HG03354 (cell line): Measurements from ENCODE around the gene TBC1D22A.

Source experiments
- ATAC-seq: cut with Tn5 transposase; IDR thresholded peaks from one replicate; pipeline ENCODE4 v1.9.1; 2021; ENCODE audit warnings: mild to moderate bottlenecking; ENCODE audit not compliant: unreplicated experiment, poor library complexity, severe bottlenecking

TBC1D22A gene

GRCh38 chr22:47069270-47069669 is 306.8 kb downstream of the TBC1D22A start:
- ATAC-seq: no peak

GRCh38 chr22:47071078-47071806 is 308.8 kb downstream of the TBC1D22A start:
- no peak for ATAC-seq

- ATAC-seq: no peak
Measured at GRCh38 chr22:47071807-47072641, 309.6 kb downstream of the TBC1D22A start.

- ATAC-seq: no peak
Measured at GRCh38 chr22:47072642-47072967, 310.2 kb downstream of the TBC1D22A start.

GRCh38 chr22:47073075-47073474 is 310.6 kb downstream of the TBC1D22A start:
- ATAC-seq: no peak

- ATAC-seq: no peak
Measured at GRCh38 chr22:47074105-47074504, 311.7 kb downstream of the TBC1D22A start.

- ATAC-seq: no peak
Measured at GRCh38 chr22:47075568-47075967, 313.1 kb downstream of the TBC1D22A start.

- no peak for ATAC-seq
Measured at GRCh38 chr22:47076758-47077157, 314.3 kb downstream of the TBC1D22A start.

GRCh38 chr22:47080100-47080499 is 317.6 kb downstream of the TBC1D22A start:
- ATAC-seq: no peak

GRCh38 chr22:47082505-47082904 is 320.1 kb downstream of the TBC1D22A start:
- no peak for ATAC-seq

- ATAC-seq: no peak
Measured at GRCh38 chr22:47083379-47083986, 321.0 kb downstream of the TBC1D22A start.

- ATAC-seq: no peak
Measured at GRCh38 chr22:47084226-47084625, 321.8 kb downstream of the TBC1D22A start.

- ATAC-seq: no peak
Measured at GRCh38 chr22:47086596-47087248, 324.3 kb downstream of the TBC1D22A start.

- no peak for ATAC-seq
Measured at GRCh38 chr22:47088480-47089158, 326.2 kb downstream of the TBC1D22A start.

GRCh38 chr22:47089374-47089773 is 326.9 kb downstream of the TBC1D22A start:
- no peak for ATAC-seq

- no peak for ATAC-seq
Measured at GRCh38 chr22:47089796-47090460, 327.5 kb downstream of the TBC1D22A start.

GRCh38 chr22:47090591-47091245 is 328.3 kb downstream of the TBC1D22A start:
- no peak for ATAC-seq

- no peak for ATAC-seq
Measured at GRCh38 chr22:47091246-47091651, 328.8 kb downstream of the TBC1D22A start.
